ENCODE measurements around the gene WLS.

Gene WLS

GRCh38 chr1:68227598-68227997, 4.7 kb downstream of the WLS start:
- DNase-seq (ENCODE audit: low read depth) = no peak

- DNase-seq (ENCODE audit: low read depth) = no peak
Observed at GRCh38 chr1:68225781-68226180, 6.5 kb downstream of the WLS start.

- DNase-seq (ENCODE audit: low read depth) = no peak
Observed at GRCh38 chr1:68223687-68224086, 8.6 kb downstream of the WLS start.

- DNase-seq (ENCODE audit: low read depth) = no peak
Observed at GRCh38 chr1:68221980-68222373, 10.3 kb downstream of the WLS start.

GRCh38 chr1:68221001-68221979, 11.0 kb downstream of the WLS start:
- DNase-seq (ENCODE audit: low read depth) = no peak

- DNase-seq (ENCODE audit: low read depth) = no peak
Observed at GRCh38 chr1:68220420-68220819, 11.9 kb downstream of the WLS start.

GRCh38 chr1:68218490-68218889, 13.8 kb downstream of the WLS start:
- no peak for DNase-seq (ENCODE audit: low read depth)

- DNase-seq (ENCODE audit: low read depth) = no peak
Observed at GRCh38 chr1:68217618-68218017, 14.7 kb downstream of the WLS start.

- DNase-seq (ENCODE audit: low read depth) = no peak
Observed at GRCh38 chr1:68217060-68217554, 15.2 kb downstream of the WLS start.

- no peak for DNase-seq (ENCODE audit: low read depth)
Observed at GRCh38 chr1:68216089-68216772, 16.1 kb downstream of the WLS start.

GRCh38 chr1:68213843-68214242, 18.5 kb downstream of the WLS start:
- DNase-seq (ENCODE audit: low read depth) = no peak

- no peak for DNase-seq (ENCODE audit: low read depth)
Observed at GRCh38 chr1:68211761-68212380, 20.5 kb downstream of the WLS start.

- DNase-seq (ENCODE audit: low read depth) = no peak
Observed at GRCh38 chr1:68210829-68211228, 21.5 kb downstream of the WLS start.

- no peak for DNase-seq (ENCODE audit: low read depth)
Observed at GRCh38 chr1:68210027-68210426, 22.3 kb downstream of the WLS start.

- no peak for DNase-seq (ENCODE audit: low read depth)
Observed at GRCh38 chr1:68206848-68207689, 25.3 kb downstream of the WLS start.

GRCh38 chr1:68205794-68206358, 26.4 kb downstream of the WLS start:
- DNase-seq (ENCODE audit: low read depth) = no peak

GRCh38 chr1:68204977-68205630, 27.2 kb downstream of the WLS start:
- no peak for DNase-seq (ENCODE audit: low read depth)

GRCh38 chr1:68202239-68202832, 30.0 kb downstream of the WLS start:
- DNase-seq (ENCODE audit: low read depth) = no peak

- no peak for DNase-seq (ENCODE audit: low read depth)
Observed at GRCh38 chr1:68201546-68202238, 30.6 kb downstream of the WLS start.

GRCh38 chr1:68199603-68200002, 32.7 kb downstream of the WLS start:
- DNase-seq (ENCODE audit: low read depth) = no peak
